Activated gamma-delta T cell treated with Interleukin-2 at 50 U/mL for 16 hours (primary cell): Measurements from ENCODE around the gene CTNNA3.

Experiments used
- DNase-seq: peaks from one replicate; pipeline ENCODE4 v3.0.0-alpha.2; 2020

The CTNNA3 gene

DNA sequence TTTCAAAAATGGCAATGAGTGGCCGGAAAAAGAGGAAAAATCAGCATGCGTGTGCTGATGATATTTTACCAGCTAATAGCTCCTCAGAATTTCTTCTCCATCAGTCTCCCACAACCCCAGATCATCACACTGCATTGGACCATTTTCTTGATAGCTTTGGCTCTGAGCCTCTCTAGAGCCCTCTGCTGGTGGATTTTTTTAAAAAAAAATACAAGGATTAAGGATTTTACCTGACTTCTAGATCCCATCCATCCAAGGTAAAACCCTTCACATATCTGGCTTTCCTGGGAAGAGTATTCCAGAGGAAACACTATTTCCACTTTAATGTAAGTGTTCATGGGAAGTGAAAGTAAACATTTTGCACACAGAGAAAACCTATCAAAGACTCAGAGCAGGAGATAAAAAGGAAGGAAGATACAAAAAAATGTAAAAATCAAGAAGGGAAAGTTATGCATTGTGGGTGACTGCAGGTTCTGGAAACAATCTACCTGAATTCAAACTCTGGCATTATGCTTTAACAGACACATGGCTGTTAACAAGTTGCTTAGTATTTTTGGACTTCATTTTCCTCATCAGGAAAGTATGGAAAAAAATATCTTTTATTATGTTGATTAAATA is 389.3 kb downstream of the CTNNA3 start:
- no peak for DNase-seq

DNA sequence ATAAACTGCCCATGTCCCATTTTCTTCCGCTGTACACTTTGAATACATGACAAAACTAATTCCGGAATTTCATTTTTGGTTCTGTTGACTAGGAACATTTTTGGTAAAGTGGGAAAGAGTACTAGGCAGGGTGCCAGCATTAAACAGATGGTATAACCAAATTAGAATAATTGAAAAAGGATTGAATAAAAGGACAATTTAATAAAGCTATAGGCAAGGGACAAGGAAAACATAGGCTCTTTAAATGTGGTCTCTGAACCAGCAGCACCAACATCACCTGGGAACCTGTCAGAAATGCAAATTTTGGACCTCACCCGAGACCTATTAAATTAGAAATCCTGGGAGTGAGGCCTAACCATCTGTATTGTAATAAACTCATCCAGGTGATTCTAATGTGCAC is 393.3 kb downstream of the CTNNA3 start:
- no peak for DNase-seq

- no peak for DNase-seq
Measured at GRCh38 chr10:67299761-67300160, 396.2 kb downstream of the CTNNA3 start.

DNA sequence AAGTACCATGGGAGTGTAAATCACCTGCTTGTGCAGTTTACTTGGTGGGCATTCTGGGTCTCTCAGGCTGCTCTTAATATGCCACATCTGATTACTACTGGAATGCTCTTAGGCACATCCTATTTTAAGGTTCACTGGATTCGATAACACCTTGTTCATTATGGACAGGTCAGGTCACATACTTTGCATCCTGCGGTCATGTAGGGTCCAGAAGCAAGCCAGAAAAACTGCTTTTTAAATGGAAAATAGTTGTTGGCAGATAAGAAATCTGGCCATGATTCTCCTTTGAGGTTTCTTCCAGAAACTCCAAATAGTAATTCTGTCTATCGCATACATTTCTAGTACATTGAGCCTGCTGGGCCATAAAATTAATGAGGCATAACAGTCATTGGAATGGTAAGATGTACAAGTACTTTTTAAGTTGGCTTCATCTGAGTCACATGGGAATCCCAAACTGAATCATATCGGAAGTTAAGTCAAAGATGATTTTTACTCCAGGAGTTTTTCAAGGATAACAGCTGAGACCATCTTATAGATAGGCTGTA is 398.3 kb downstream of the CTNNA3 start:
- no peak for DNase-seq

DNA sequence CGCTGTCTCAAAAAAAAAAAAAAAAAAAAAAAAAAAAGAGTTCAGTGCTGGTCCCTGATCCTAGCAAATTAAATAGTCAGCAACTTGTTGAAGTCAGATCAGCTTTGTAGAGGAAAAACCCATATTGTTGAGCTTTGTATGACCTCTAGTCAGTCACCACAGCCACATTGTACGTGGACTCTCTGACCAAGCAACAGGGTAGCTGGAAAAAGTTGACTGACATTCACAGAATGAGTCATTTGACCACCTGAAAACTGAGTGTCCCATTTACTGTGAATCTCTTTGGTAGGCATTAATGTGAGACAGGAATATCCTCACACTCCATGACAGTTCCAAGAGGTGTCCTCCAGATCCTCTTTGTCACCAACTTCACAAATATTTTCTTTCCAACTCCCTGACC is 399.1 kb downstream of the CTNNA3 start:
- DNase-seq = no peak

GRCh38 chr10:67288688-67289410 is 407.1 kb downstream of the CTNNA3 start:
- DNase-seq = no peak

GRCh38 chr10:67284589-67284988 is 411.4 kb downstream of the CTNNA3 start:
- no peak for DNase-seq

DNA sequence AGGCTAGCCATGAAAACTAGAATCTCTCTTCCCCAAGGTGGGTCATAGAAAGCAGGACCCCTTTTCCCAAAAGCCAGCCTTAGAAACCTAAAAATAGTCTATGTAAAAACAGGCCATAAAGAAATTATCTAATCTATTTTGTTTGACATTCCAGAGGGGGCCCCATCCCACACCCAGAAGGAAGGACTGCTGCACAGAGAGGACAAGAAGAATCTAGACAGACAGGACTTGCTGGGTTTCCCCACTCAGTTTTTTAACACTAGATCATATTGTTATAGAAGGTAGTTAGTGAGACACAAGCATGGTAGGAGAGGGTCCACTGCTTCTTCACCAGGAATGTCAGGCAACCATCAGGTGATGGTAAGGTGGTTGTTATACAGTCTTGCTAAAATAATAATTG is 413.1 kb downstream of the CTNNA3 start:
- no peak for DNase-seq

- no peak for DNase-seq
Measured at GRCh38 chr10:67280405-67280804, 415.6 kb downstream of the CTNNA3 start.

DNA sequence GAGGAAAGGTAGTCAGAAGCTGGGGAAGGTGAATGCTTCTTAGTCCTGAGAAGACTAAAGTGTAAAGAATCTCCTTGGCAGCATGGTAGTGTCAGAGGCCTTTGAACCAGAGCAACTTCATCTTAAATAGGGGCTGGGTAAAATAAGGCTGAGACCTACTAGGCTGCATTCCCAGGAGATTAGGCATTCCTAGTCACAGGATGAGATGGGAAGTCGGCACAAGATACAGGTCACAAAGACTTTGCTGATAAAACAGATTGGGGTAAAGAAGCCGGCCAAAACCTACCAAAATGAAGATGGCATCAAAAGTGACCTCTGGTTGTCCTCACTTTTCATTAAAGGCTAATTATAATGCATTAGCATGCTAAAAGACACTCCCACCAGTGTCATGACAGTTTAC is 418.6 kb downstream of the CTNNA3 start:
- no peak for DNase-seq

- DNase-seq = no peak
Measured at GRCh38 chr10:67269828-67270227, 426.2 kb downstream of the CTNNA3 start.

- DNase-seq = no peak
Measured at GRCh38 chr10:67268146-67268545, 427.8 kb downstream of the CTNNA3 start.

- no peak for DNase-seq
Measured at GRCh38 chr10:67262675-67263074, 433.3 kb downstream of the CTNNA3 start.

DNA sequence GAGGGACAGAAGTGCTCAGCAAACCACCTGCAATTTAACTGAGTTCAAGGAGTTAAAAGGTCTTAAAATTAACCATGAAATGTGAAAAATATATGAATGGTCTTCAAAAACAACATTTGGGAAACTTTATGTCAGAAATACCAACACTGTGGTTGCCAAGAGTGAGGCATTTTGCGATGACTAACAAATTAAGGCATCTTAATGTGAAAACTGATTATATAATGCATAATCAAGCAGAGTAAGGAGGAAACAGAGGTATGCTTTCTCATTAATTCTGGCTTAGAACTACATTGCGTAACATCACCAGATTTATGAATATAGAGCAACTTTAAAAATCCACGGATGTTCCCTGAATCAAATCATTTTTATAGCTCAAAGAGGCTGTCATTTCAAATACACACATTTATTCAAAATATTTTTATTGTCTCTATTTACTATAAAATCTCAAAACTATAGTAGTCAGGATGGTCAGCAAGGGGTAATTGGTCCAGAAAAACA is 434.6 kb downstream of the CTNNA3 start:
- no peak for DNase-seq

GRCh38 chr10:67259319-67259929 is 436.6 kb downstream of the CTNNA3 start:
- no peak for DNase-seq

DNA sequence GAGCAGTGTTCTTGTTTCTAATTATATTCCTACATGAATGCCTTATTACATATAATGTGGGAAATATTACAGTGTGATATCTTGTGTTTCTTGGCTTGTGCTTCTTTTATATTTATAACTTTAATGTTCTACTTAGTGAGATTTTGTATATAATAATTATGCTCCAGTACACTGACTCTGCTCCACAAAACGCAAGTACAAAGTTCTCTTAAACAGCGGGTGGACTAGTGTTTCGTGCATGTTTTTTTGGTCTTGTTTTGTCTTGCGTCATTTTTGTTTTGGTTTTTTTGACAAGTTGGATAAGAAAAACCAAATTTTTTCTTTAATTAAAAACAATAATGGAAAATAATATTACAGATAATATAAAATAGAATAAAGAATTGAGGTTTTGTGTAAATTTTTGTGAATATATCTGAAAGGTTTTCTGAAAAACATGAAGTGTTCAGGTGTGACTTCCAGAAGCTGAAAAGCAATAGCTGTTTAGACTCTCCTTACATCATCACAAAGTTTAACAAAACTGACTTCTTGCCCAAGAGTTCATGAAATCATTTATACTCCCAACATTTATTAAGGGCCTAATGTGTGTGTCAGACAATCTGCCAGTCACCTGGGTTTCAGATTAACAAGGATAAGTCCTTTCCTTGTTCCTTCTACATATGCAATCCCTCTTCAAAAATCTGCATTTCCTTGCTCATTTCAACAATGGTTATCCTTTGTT is 438.4 kb downstream of the CTNNA3 start:
- no peak for DNase-seq

GRCh38 chr10:67257018-67257417 is 439.0 kb downstream of the CTNNA3 start:
- no peak for DNase-seq

- DNase-seq = no peak
Measured at GRCh38 chr10:67250686-67251085, 445.3 kb downstream of the CTNNA3 start.

DNA sequence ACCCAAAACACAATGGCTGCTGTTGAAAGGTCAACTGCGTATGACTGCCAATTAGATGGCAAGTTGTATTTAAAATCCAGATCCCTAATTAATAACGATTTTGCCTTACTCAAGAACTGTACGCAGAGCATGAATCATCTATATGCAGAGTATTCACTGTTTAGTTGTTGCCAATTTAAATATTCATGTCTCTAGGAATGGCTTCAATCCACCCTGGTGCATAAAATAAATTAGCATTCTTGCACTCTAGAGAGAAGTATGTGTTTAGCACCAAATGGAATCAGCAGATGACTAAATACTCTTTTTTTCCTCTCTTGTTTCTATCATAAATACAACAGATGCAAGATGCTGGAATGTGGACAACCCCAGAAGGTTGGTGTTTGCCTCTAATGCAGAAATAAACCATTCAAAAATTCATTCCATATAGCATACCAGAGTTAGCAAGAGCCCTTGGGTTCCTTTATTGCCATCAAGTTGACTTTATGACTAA is 449.9 kb downstream of the CTNNA3 start:
- no peak for DNase-seq

DNA sequence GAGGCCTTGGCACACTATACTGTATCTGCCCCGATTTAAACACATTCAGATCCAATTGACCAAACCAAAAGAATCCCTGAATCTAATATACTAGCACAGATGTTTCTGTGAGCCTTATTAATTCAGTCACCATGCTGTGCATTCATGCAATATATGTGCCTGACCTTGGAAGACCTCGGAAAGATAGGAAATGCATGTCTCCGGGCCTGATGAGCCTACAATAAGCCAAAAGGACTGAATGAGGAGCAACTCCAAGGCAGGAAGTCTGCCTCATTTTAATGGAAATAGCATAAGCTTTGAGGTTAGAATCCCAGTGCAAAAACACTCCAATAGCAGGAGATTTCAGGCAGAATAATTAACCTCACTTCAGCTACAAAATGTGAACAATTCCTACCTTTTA is 453.5 kb downstream of the CTNNA3 start:
- DNase-seq = no peak

- DNase-seq = no peak
Measured at GRCh38 chr10:67241451-67241850, 454.5 kb downstream of the CTNNA3 start.

GRCh38 chr10:67239864-67240497 is 456.0 kb downstream of the CTNNA3 start:
- DNase-seq = no peak
